Calu3 (cell line): ENCODE data around the gene FMNL3. TPM values are rescaled to one million over a fixed set of nuclear protein-coding genes. Genes with fewer than 3 reads are reported as not detected.

Experiments
- BruUV-seq: library from RNA; stranded (reverse); fragments of 400-500 nt; replicated peaks from 2 replicates; lab custom pipeline; 2021; lab: Mats Ljungman, UMichigan
- CTCF ChIA-PET: fragments of 300-600 bp; sonication (Branson Sonifier 250); formaldehyde crosslinking; loops from one replicate; lab custom pipeline; 2022; ENCODE audit warnings: antibody characterized with exemption; lab: Charles Lee
- DNase-seq: peaks from one replicate; pipeline ENCODE4 v3.0.0; 2022
- H3K27ac Mint-ChIP-seq: one replicate; pipeline ENCODE4 v1.8.0; 2022; ENCODE audit warnings: mixed read lengths; ENCODE audit not compliant: unreplicated experiment
- H3K27me3 Mint-ChIP-seq: one replicate; pipeline ENCODE4 v1.8.0; 2022; ENCODE audit warnings: mixed read lengths; ENCODE audit not compliant: unreplicated experiment
- H3K36me3 Mint-ChIP-seq: one replicate; pipeline ENCODE4 v1.8.0; 2022; ENCODE audit warnings: mild to moderate bottlenecking, moderate library complexity, mixed read lengths; ENCODE audit not compliant: insufficient read depth, unreplicated experiment
- H3K4me1 Mint-ChIP-seq: one replicate; pipeline ENCODE4 v1.8.0; 2022; ENCODE audit warnings: mild to moderate bottlenecking, low read depth, mixed read lengths; ENCODE audit not compliant: unreplicated experiment
- H3K4me3 Mint-ChIP-seq: one replicate; pipeline ENCODE4 v1.8.0; 2022; ENCODE audit warnings: mild to moderate bottlenecking, low read depth, moderate library complexity, mixed read lengths; ENCODE audit not compliant: unreplicated experiment
- H3K9me3 Mint-ChIP-seq: one replicate; pipeline ENCODE4 v1.8.0; 2022; ENCODE audit warnings: low read depth, mixed read lengths; ENCODE audit not compliant: unreplicated experiment
- intact Hi-C: fragments of 100-400 bp; cut with micrococcal nuclease; formaldehyde crosslinking; loops from one replicate; pipeline ENCODE4 v1.10.0; 2022; ENCODE audit not compliant: unreplicated experiment
- total RNA-seq: library from RNA; stranded (reverse); gene quantifications from 2 replicates; pipeline ENCODE4 v1.2.3, GENCODE V29; 2022
- TF ChIP-seq, protein P1 (sequence below): fragments of 200-600 bp; IDR thresholded peaks from one replicate; pipeline ENCODE4 v1.8.0; 2022; ENCODE audit warnings: antibody characterized with exemption; ENCODE audit not compliant: unreplicated experiment

Gene FMNL3
- total RNA-seq, 1 experiment from 2014 or later = 4.4 TPM

DNA sequence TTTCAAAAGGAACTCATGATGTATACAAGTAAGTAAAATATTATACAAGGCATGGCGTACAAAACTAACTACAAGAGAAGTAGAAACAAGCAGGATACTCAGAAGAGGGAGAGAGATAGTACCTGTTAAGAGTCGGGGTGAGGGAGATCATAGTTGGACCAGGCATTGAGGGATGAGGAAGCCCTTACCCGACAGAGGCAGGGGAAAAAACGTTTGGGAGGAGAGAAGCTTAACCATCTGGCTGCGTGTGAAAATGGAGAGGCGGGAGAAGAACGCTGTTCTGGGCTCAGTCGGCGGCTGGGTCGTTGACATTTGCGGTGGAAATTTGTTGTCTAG is 575 bp upstream of the FMNL3 start:
- peaks cover 13% of the 10 kb centered on the region for H3K36me3 Mint-ChIP-seq
- peak overlapping the region; percentile 16 for H3K27ac Mint-ChIP-seq
- TF ChIP-seq, protein P1, sequence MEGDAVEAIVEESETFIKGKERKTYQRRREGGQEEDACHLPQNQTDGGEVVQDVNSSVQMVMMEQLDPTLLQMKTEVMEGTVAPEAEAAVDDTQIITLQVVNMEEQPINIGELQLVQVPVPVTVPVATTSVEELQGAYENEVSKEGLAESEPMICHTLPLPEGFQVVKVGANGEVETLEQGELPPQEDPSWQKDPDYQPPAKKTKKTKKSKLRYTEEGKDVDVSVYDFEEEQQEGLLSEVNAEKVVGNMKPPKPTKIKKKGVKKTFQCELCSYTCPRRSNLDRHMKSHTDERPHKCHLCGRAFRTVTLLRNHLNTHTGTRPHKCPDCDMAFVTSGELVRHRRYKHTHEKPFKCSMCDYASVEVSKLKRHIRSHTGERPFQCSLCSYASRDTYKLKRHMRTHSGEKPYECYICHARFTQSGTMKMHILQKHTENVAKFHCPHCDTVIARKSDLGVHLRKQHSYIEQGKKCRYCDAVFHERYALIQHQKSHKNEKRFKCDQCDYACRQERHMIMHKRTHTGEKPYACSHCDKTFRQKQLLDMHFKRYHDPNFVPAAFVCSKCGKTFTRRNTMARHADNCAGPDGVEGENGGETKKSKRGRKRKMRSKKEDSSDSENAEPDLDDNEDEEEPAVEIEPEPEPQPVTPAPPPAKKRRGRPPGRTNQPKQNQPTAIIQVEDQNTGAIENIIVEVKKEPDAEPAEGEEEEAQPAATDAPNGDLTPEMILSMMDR = no peak

DNA sequence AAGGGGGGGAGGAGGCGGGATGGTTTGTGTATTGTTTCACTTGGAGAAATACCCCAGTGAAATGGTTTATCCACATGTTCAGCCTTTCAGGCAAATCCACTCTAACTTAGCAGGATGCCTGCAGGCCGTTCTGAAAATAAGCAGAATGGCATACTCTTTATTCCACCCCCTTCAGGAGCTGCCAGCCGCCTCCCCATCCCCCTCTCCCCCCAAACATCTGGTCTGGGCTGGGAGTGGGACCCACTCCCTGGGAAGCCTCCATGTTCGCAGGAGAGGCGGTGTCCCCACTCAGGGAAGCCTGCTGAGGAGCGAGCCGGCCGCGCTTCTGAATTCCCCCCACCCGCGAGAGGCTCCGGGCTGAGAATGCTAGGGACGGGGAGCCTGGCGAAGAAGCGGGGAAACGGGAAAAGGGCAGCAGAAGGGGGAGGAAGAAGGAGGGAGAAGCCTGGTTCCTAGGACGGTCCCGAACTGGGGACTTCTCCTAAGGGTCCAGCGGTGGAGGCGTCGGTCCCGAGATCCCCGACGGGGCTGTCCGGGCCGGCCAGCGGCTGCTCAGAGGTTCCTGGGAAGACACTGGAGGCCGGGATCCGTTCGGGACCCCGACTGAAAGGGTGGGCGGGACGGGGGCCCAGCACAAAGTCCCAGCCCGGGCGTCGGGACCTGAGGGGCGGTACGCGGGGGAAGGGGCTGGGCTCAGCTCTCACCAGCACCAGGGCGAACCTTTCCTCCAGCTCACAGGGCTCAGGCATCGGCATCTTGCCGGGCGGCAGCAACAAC is 666 bp downstream of the FMNL3 start:
- CTCF ChIA-PET = no interaction called here
- Mint-ChIP-seq H3K4me1 (peaks cover 8% of the 10 kb centered on the region), H3K36me3 (peaks cover 13% of the 10 kb centered on the region), H3K27me3 (peaks cover 45% of the 10 kb centered on the region), H3K4me3 (peak overlapping the region; percentile 38), H3K27ac (no peak overlapping the region), H3K9me3 (no peaks in the 10 kb centered on the region)
- intact Hi-C loops = loop anchor here (5.0 kb wide), 1 partner anchor 64 kb away; no protein-coding TSS in a partner anchor
- BruUV-seq = no TSS peak
- TF ChIP-seq, protein P1 = no peak
- no peak for DNase-seq

More for the DNA sequence above, 575 bp upstream of the FMNL3 start:
- peaks cover 8% of the 10 kb centered on the region for H3K4me1 Mint-ChIP-seq
- H3K9me3 Mint-ChIP-seq = no peaks in the 10 kb centered on the region
- H3K27me3 Mint-ChIP-seq = peaks cover 58% of the 10 kb centered on the region
- intact Hi-C loops = loop anchor here (5.0 kb wide), 1 partner anchor 65 kb away; no protein-coding TSS in a partner anchor
- CTCF ChIA-PET = no interaction called here
- H3K4me3 Mint-ChIP-seq = peak overlapping the region; percentile 38
- no peak for DNase-seq
- no TSS peak for BruUV-seq

DNA sequence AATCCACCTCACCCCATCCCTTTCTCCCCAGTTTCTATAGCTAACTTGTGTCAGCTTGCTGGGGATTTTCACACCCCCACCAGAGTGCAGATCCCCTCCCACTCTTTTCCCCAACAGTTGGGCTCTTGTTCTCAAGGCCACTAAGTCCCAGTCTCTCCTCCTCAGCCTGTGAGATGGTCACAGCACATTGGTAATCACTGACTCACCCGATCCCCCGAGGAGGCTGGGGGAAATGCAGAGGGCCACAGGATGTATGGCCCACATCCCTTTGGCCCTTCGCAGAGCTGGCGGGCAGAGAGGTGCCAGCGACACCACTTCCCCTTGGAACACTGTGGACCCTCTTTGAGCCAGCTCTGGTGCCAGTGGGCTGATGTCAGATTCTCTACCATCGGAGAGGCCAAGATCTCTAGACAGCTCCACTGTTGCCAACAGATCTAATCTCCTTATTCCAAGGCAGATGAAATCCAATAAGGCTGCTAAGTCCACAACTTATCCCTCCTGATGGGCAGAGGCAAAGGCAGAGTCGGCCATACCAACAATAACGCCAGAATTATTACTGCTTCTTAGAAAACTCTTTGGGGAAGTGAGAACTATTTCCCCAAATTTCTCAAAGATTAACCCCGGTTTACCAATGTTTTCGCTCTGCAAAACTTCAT is 1.6 kb downstream of the FMNL3 start:
- peaks cover 8% of the 10 kb centered on the region for H3K4me1 Mint-ChIP-seq

DNA sequence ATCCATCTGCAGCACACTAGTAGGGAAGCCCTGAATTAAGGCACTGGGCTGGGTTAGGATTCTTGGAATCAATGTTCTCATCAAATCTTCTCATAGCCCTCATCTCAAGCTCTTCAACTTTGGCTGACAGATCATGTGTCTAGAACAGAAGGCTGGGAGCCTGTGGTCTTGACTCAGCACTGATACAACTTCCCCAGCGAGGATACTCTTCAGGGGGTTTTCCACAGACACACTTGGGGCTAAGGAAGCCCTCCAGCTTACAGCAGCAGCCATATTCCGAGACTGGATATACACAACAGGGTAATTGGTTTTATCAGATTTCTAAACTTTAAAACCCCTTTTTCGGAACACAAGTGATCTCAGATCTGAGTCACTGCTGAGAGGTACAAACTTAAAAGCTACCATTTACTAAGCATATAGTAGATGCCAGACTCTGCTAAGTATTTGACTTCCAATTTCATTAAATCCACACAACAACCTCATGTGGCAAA is 3.5 kb downstream of the FMNL3 start:
- no peak overlapping the region for H3K27ac Mint-ChIP-seq

More for the DNA sequence above, 1.6 kb downstream of the FMNL3 start:
- TSS peak; percentile 52 for BruUV-seq
- Mint-ChIP-seq H3K9me3 (no peaks in the 10 kb centered on the region), H3K4me3 (no peak overlapping the region), H3K36me3 (peaks cover 13% of the 10 kb centered on the region), H3K27ac (no peak overlapping the region), H3K27me3 (peaks cover 36% of the 10 kb centered on the region)
- intact Hi-C loops = loop anchor here (5.0 kb wide), 1 partner anchor 63 kb away; no protein-coding TSS in a partner anchor
- CTCF ChIA-PET = interaction anchor here (1.3 kb wide), 1 partner anchor 36 kb away, joined by 3 read pairs; the partner anchor contains the start of gene TMBIM6
- no peak for DNase-seq
- TF ChIP-seq, protein P1 = no peak

More for the DNA sequence above, 3.5 kb downstream of the FMNL3 start:
- peaks cover 13% of the 10 kb centered on the region for H3K36me3 Mint-ChIP-seq
- peaks cover 8% of the 10 kb centered on the region for H3K4me1 Mint-ChIP-seq
- BruUV-seq = no TSS peak
- intact Hi-C loops = no loop called here
- TF ChIP-seq, protein P1 = no peak
- no peak for DNase-seq
- H3K27me3 Mint-ChIP-seq = peaks cover 17% of the 10 kb centered on the region
- CTCF ChIA-PET = interaction anchor here (1.2 to 1.6 kb wide), 2 partner anchors 23 to 68 kb away, joined by 3 to 4 read pairs; no protein-coding TSS in a partner anchor
- H3K4me3 Mint-ChIP-seq = no peak overlapping the region
- H3K9me3 Mint-ChIP-seq = no peaks in the 10 kb centered on the region
